Liver (tissue), 9 donors: Measurements from ENCODE around the gene LILRB5. TPM values are rescaled to one million over a fixed set of nuclear protein-coding genes. Genes with fewer than 3 reads are reported as not detected.
"Not testable (repeated sequence)": the region's sequence is repeated elsewhere in the genome, so short reads cannot be mapped to it uniquely, and the experiment has no call there.

Source experiments
- DNase-seq: peaks from one replicate; pipeline ENCODE4 v3.0.0-alpha.2; 2017; ENCODE audit warnings: low spot score
- H3K27ac ChIP-seq, 2 donors: one replicate each; pipeline ENCODE4 v1.7.0; 2013; ENCODE audit warnings: inconsistent platforms in 2 of 2, low read length in 2 of 2, control low read depth in 1 of 2, low read depth in 1 of 2, mild to moderate bottlenecking in 1 of 2
- H3K27me3 ChIP-seq, 4 donors: one replicate each; pipeline versions ENCODE4 v1.6.1 to v1.7.0; 2013; ENCODE audit warnings: low read length in 3 of 4, inconsistent platforms in 1 of 4, mild to moderate bottlenecking in 1 of 4, moderate library complexity in 1 of 4; ENCODE audit not compliant: control insufficient read depth in 4 of 4, insufficient read depth in 4 of 4
- H3K36me3 ChIP-seq, 4 donors: one replicate each; pipeline versions ENCODE4 v1.6.1 to v1.7.0; 2013; ENCODE audit warnings: low read length in 3 of 4, mild to moderate bottlenecking in 3 of 4, low read depth in 1 of 4, moderate library complexity in 1 of 4; ENCODE audit not compliant: control insufficient read depth in 4 of 4, insufficient read depth in 3 of 4
- H3K4me1 ChIP-seq, 4 donors: one replicate each; pipeline versions ENCODE4 v1.6.1 to v1.7.0; 2013; ENCODE audit warnings: low read length in 3 of 4, mild to moderate bottlenecking in 3 of 4, moderate library complexity in 1 of 4; ENCODE audit not compliant: control insufficient read depth in 4 of 4, insufficient read depth in 4 of 4
- H3K4me3 ChIP-seq, 3 donors: one replicate each; pipeline versions ENCODE4 v1.6.1 to v1.7.0; 2013; ENCODE audit warnings: low read length in 3 of 3, control low read depth in 1 of 3, low read depth in 1 of 3, mild to moderate bottlenecking in 1 of 3
- H3K9ac ChIP-seq, 2 donors: one replicate each; pipeline ENCODE4 v1.7.0; 2013; ENCODE audit warnings: low read length in 2 of 2, mild to moderate bottlenecking in 2 of 2, moderate library complexity in 2 of 2, control low read depth in 1 of 2, low read depth in 1 of 2
- H3K9me3 ChIP-seq, 4 donors: one replicate each; pipeline versions ENCODE4 v1.6.1 to v1.7.0; 2013; ENCODE audit warnings: low read length in 3 of 4; ENCODE audit not compliant: control insufficient read depth in 4 of 4
- EGR1 ChIP-seq, 2 donors: IDR thresholded peaks; 2 replicates each; pipeline ENCODE4 v1.6.1; 2016 to 2018; ENCODE audit warnings: antibody characterized with exemption in 2 of 2, low read depth in 2 of 2
- FOXA2 ChIP-seq: IDR thresholded peaks from 2 replicates; pipeline ENCODE4 v1.6.1; 2016; ENCODE audit warnings: antibody characterized with exemption
- HNF4A ChIP-seq, 2 donors: conservative IDR thresholded peaks; 2 replicates each; pipeline ENCODE4 v1.6.1; 2016; ENCODE audit warnings: antibody characterized with exemption in 2 of 2, mild to moderate bottlenecking in 2 of 2
- HNF4G ChIP-seq: IDR thresholded peaks from 2 replicates; pipeline ENCODE4 v1.6.1; 2016; ENCODE audit warnings: antibody characterized with exemption
- JUND ChIP-seq, 2 donors: IDR thresholded peaks; 2 replicates each; pipeline ENCODE4 v1.6.1; 2016; ENCODE audit warnings: antibody characterized with exemption in 2 of 2
- MAX ChIP-seq: IDR thresholded peaks from 2 replicates; pipeline ENCODE4 v1.6.1; 2016; ENCODE audit warnings: antibody characterized with exemption
- NR2F2 ChIP-seq: IDR thresholded peaks from 2 replicates; pipeline ENCODE4 v1.6.1; 2016; ENCODE audit warnings: antibody characterized with exemption
- REST ChIP-seq: IDR thresholded peaks from 2 replicates; pipeline ENCODE4 v1.6.1; 2016; ENCODE audit warnings: antibody characterized with exemption, mild to moderate bottlenecking
- SP1 ChIP-seq: IDR thresholded peaks from 2 replicates; pipeline ENCODE4 v1.6.1; 2018; ENCODE audit warnings: antibody characterized with exemption, mild to moderate bottlenecking
- TAF1 ChIP-seq: conservative IDR thresholded peaks from 2 replicates; pipeline ENCODE4 v1.6.1; 2016; ENCODE audit warnings: antibody characterized with exemption, mild to moderate bottlenecking
- YY1 ChIP-seq: IDR thresholded peaks from 2 replicates; pipeline ENCODE4 v1.6.1; 2016; ENCODE audit warnings: antibody characterized with exemption, mild to moderate bottlenecking
- WGBS: extraction: QIAGEN DNeasy Blood & Tissue Kit; methylation state at CpG from one replicate; pipeline ENCODE4 v1.1.7; 2013; 5-methylcytosine and 5-hydroxymethylcytosine counted together
- polyA plus RNA-seq, 2 donors: library from polyadenylated mRNA; stranded (reverse) in 1 of 2; unstranded in 1 of 2; fragments of 200-250 nt in 1 of 2; fragments of >200 nt in 1 of 2; fragmentation: Nextera tagmentation in 1 of 2; extraction: Ambion mirVana in 1 of 2; gene quantifications; one replicate each; pipeline versions ENCODE4 v1.2.1 to v1.2.3, GENCODE V29; 2013 to 2015
- total RNA-seq, 2 donors: library from RNA; depleted of rRNA; stranded (reverse); fragments of >200 nt; gene quantifications; one replicate each; pipeline ENCODE4 v1.2.3, GENCODE V29; 2014
- TF ChIP-seq, protein P1 (sequence below): fragments of 150-350 bp; IDR thresholded peaks from 2 replicates; pipeline ENCODE4 v1.5.1; 2017; ENCODE audit warnings: improper control_type of control experiment, low read depth, low read length; ENCODE audit not compliant: missing input control
- donor health status: healthy.
- donor health status: healthy.
- donor health status: healthy.
- donor health status: healthy.
- donor health status: healthy.

LILRB5 gene
- total and polyA plus RNA-seq, 4 donors: 5.1 to 10.8 (median 6.3) TPM

DNA sequence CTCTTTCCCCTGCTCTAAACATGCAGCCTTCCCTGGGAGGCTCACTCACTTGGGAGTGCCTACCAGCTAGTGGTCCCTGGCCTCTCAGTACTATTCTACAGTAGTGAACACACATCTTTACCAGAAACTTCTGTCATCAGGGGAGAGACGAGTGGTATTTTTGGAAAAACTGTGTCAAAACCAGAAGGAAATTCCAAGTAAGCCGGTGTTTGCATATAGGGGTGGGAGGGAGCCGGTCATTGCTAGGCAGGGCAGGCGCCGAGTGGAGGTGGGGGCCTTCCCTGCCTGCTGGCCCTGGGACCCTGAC lies 49.4 kb downstream of the LILRB5 start:
- peak overlapping the region; percentile 88 to 94 for H3K27ac ChIP-seq
- 68% methylated on average over 5 of the region's 5 CpGs for WGBS
- no peaks in the 10 kb centered on the region for H3K27me3 ChIP-seq
- H3K36me3 ChIP-seq: peaks cover 20 to 42% (median 28%) of the 10 kb centered on the region in 4 donors
- no peaks in the 10 kb centered on the region for H3K9me3 ChIP-seq
- TF ChIP-seq HNF4G (no peak), REST (no peak), MAX (no peak)
- H3K4me3 ChIP-seq: no peak overlapping the region
- no peak for DNase-seq
- peaks cover 31 to 89% (median 74%) of the 10 kb centered on the region in 4 donors for H3K4me1 ChIP-seq
- H3K9ac ChIP-seq: peak overlapping the region in 1 of 2 donors; percentile 24

DNA sequence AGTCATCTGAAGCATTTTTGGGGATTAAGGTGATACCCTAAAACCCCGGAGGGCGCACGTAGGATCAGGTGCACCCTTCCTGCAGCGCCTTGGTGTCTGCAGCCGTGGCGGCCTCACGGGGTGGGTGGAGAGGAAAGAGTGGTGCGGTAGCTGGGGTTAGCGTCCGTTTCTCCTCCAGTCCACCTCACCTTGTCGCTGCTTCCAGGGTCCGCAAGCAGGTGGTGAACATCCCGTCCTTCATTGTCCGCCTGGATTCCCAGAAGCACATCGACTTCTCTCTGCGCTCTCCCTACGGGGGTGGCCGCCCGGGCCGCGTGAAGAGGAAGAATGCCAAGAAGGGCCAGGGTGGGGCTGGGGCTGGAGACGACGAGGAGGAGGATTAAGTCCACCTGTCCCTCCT lies 49.9 kb downstream of the LILRB5 start:
- DNase-seq, H3K9me3 ChIP-seq, H3K27me3 ChIP-seq, H3K4me3 ChIP-seq: not testable (repeated sequence)
- 79% methylated on average over 23 of the region's 23 CpGs for WGBS
- Histone ChIP-seq H3K4me1 (peaks cover 31 to 94% (median 79%) of the 10 kb centered on the region in 4 donors), H3K36me3 (peaks cover 20 to 46% (median 31%) of the 10 kb centered on the region in 4 donors), H3K9ac (peak overlapping the region in 1 of 2 donors; percentile 36), H3K27ac (peak overlapping the region; percentile 88 to 94)

GRCh38 chr19:54206831-54207177 lies 50.3 kb downstream of the LILRB5 start:
- Histone ChIP-seq H3K27me3 (no peaks in the 10 kb centered on the region), H3K9me3 (no peaks in the 10 kb centered on the region), H3K36me3 (peaks cover 20 to 47% (median 32%) of the 10 kb centered on the region in 4 donors), H3K9ac (peak overlapping the region in 1 of 2 donors; percentile 36), H3K4me3 (no peak overlapping the region), H3K4me1 (peaks cover 31 to 98% (median 82%) of the 10 kb centered on the region in 4 donors), H3K27ac (peak overlapping the region; percentile 88 to 94)
- TF ChIP-seq REST (no peak), HNF4G (no peak), NR2F2 (no peak), TAF1 (no peak), HNF4A (conservative IDR thresholded peaks at IDR 0.05) (no peak), JUND (IDR thresholded peaks at IDR 0.05) (no peak), EGR1 (IDR thresholded peaks at IDR 0.05; ENCODE audit: low read depth in 2 of 2) (no peak), SP1 (no peak), FOXA2 (no peak), YY1 (no peak)
- TF ChIP-seq, protein P1, sequence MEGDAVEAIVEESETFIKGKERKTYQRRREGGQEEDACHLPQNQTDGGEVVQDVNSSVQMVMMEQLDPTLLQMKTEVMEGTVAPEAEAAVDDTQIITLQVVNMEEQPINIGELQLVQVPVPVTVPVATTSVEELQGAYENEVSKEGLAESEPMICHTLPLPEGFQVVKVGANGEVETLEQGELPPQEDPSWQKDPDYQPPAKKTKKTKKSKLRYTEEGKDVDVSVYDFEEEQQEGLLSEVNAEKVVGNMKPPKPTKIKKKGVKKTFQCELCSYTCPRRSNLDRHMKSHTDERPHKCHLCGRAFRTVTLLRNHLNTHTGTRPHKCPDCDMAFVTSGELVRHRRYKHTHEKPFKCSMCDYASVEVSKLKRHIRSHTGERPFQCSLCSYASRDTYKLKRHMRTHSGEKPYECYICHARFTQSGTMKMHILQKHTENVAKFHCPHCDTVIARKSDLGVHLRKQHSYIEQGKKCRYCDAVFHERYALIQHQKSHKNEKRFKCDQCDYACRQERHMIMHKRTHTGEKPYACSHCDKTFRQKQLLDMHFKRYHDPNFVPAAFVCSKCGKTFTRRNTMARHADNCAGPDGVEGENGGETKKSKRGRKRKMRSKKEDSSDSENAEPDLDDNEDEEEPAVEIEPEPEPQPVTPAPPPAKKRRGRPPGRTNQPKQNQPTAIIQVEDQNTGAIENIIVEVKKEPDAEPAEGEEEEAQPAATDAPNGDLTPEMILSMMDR: no peak
- 86% methylated on average over 13 of the region's 13 CpGs for WGBS
- no peak for DNase-seq
